ENCODE results near the gene CTTN.
"Not testable (repeated sequence)": the region's sequence is repeated elsewhere in the genome, so short reads cannot be mapped to it uniquely, and the experiment has no call there.

CTTN gene

DNA sequence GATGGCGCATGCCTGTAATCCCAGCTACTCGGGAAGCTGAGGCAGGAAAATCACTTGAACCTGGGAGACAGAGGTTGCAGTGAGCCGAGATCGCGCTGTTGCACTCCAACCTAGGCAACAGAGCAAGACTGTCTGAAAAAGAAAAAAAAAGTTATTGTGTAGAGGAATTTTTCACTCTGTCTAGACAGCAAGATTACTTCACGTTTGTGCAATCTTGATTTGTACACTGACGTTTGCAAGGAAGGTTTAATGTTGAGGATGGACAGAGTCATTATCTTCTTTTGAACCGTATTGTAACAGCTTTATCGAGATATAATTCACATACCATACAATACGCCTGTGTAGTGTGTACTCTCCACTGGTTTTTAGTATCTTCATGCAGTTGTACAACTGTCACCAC lies 3.7 kb downstream of the CTTN start:
- Mint-ChIP-seq H3K36me3 (ENCODE audit: low read depth) (peaks cover 9% of the 10 kb centered on the region), H3K27ac (no peak overlapping the region), H3K4me3 (peak overlapping the region; percentile 38 to 63 (median 50)), H3K27me3 (ENCODE audit: low read depth) (no peaks in the 10 kb centered on the region), H3K9me3 (no peaks in the 10 kb centered on the region), H3K4me1 (peaks cover 23% of the 10 kb centered on the region)
- no peak for TF ChIP-seq CTCF (IDR thresholded peaks at IDR 0.05; ENCODE audit: unreplicated experiment in 3 of 3)

- TF ChIP-seq CTCF (IDR thresholded peaks at IDR 0.05; ENCODE audit: unreplicated experiment in 3 of 3) = no peak
- Mint-ChIP-seq H3K27me3 (ENCODE audit: low read depth) (no peaks in the 10 kb centered on the region), H3K36me3 (ENCODE audit: low read depth) (peaks cover 16% of the 10 kb centered on the region), H3K27ac (no peak overlapping the region), H3K9me3 (no peaks in the 10 kb centered on the region), H3K4me1 (peaks cover 17% of the 10 kb centered on the region), H3K4me3 (peak overlapping the region; percentile 38 to 63 (median 50))
Observed at GRCh38 chr11:70402685-70403084, 4.4 kb downstream of the CTTN start.

GRCh38 chr11:70404244-70404643 lies 5.9 kb downstream of the CTTN start:
- Mint-ChIP-seq H3K4me3 (no peak overlapping the region), H3K36me3 (ENCODE audit: low read depth) (peaks cover 25% of the 10 kb centered on the region), H3K4me1 (peaks cover 12% of the 10 kb centered on the region), H3K9me3 (no peaks in the 10 kb centered on the region), H3K27me3 (ENCODE audit: low read depth) (no peaks in the 10 kb centered on the region), H3K27ac (no peak overlapping the region)
- TF ChIP-seq CTCF (IDR thresholded peaks at IDR 0.05; ENCODE audit: unreplicated experiment in 3 of 3) = no peak

GRCh38 chr11:70405679-70406395 lies 7.5 kb downstream of the CTTN start:
- H3K27me3 Mint-ChIP-seq (ENCODE audit: low read depth) = no peaks in the 10 kb centered on the region
- peaks cover 38% of the 10 kb centered on the region for H3K36me3 Mint-ChIP-seq (ENCODE audit: low read depth)
- H3K27ac Mint-ChIP-seq = no peak overlapping the region
- no peak overlapping the region for H3K4me3 Mint-ChIP-seq
- TF ChIP-seq CTCF (IDR thresholded peaks at IDR 0.05; ENCODE audit: unreplicated experiment in 3 of 3) = no peak
- H3K4me1 Mint-ChIP-seq = peaks cover 6% of the 10 kb centered on the region
- no peaks in the 10 kb centered on the region for H3K9me3 Mint-ChIP-seq

DNA sequence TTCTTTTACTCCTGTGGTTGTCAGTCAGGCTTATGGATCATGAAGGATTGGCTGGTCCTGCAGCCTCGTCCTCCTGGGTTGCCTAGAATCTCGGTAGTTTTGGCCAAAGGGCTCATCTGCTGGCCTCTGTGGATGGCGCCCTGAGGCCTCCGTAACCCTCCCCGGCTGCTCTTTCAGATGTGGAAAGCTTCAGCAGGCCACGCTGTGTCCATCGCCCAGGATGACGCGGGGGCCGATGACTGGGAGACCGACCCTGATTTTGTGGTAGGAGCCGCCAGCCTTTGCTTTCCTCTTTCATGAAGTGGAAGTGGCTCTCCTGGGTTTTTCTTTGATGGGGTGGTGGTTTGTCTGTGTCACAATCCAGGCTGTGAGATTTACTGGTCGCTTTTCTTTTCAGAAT lies 8.8 kb downstream of the CTTN start:
- peaks cover 6% of the 10 kb centered on the region for H3K4me1 Mint-ChIP-seq
- no peak for TF ChIP-seq CTCF (IDR thresholded peaks at IDR 0.05; ENCODE audit: unreplicated experiment in 3 of 3)
- H3K36me3 Mint-ChIP-seq (ENCODE audit: low read depth) = peaks cover 49% of the 10 kb centered on the region
- H3K27ac Mint-ChIP-seq = no peak overlapping the region
- no peaks in the 10 kb centered on the region for H3K9me3 Mint-ChIP-seq
- H3K4me3 Mint-ChIP-seq = no peak overlapping the region
- H3K27me3 Mint-ChIP-seq (ENCODE audit: low read depth) = no peaks in the 10 kb centered on the region

DNA sequence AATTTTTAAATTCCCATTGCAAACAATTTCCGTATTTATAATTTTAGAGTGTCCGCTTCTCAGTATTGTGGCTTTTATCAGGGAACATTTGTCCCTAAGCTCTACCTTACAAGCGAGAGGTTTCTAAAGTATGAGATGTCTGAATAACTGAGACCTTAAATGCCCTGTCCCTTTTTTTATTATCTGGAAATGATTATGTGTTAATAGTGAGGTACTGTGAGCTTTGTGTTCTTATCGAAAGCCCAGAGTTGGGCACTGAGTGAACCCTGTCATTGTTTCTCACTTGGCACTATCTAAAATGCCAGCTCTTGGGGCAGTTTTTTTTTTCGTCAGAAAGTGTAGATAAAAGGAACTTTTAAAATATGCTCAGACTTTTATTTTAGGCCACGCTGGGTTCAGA lies 9.5 kb downstream of the CTTN start:
- TF ChIP-seq CTCF (IDR thresholded peaks at IDR 0.05; ENCODE audit: unreplicated experiment in 3 of 3) = no peak
- no peaks in the 10 kb centered on the region for H3K27me3 Mint-ChIP-seq (ENCODE audit: low read depth)
- H3K27ac Mint-ChIP-seq = no peak overlapping the region
- no peak overlapping the region for H3K4me3 Mint-ChIP-seq
- H3K9me3 Mint-ChIP-seq = no peaks in the 10 kb centered on the region
- peaks cover 56% of the 10 kb centered on the region for H3K36me3 Mint-ChIP-seq (ENCODE audit: low read depth)
- no peaks in the 10 kb centered on the region for H3K4me1 Mint-ChIP-seq

- not testable (repeated sequence) for H3K9me3 Mint-ChIP-seq; H3K27ac Mint-ChIP-seq; H3K4me1 Mint-ChIP-seq; H3K4me3 Mint-ChIP-seq; H3K27me3 Mint-ChIP-seq (ENCODE audit: low read depth)
- peaks cover 61% of the 10 kb centered on the region for H3K36me3 Mint-ChIP-seq (ENCODE audit: low read depth)
Observed at GRCh38 chr11:70408326-70408725, 10.0 kb downstream of the CTTN start.

Data from nephron (organoid).